Measurements from ENCODE around the gene NUP107. TPM values are rescaled to one million over a fixed set of nuclear protein-coding genes. Genes with fewer than 3 reads are reported as not detected.

The NUP107 gene
- total RNA-seq, 1 donor from 2014 or later = 136 TPM

GRCh38 chr12:68786929-68787328 is 100.2 kb downstream of the NUP107 start:
- no peak for TF ChIP-seq CTCF (conservative IDR thresholded peaks at IDR 0.05)
- peaks cover 4% of the 10 kb centered on the region for H3K36me3 Mint-ChIP-seq (ENCODE audit: low read depth)
- H3K4me1 Mint-ChIP-seq = peaks cover 7% of the 10 kb centered on the region
- no peaks in the 10 kb centered on the region for H3K9me3 Mint-ChIP-seq
- DNase-seq (ENCODE audit: low read depth, low spot score) = no peak
- H3K4me3 Mint-ChIP-seq = no peak overlapping the region
- H3K27ac Mint-ChIP-seq (ENCODE audit: unreplicated experiment) = no peak overlapping the region
- H3K27me3 Mint-ChIP-seq (ENCODE audit: low read depth) = no peaks in the 10 kb centered on the region

- Mint-ChIP-seq H3K36me3 (ENCODE audit: low read depth) (no peaks in the 10 kb centered on the region), H3K27ac (ENCODE audit: unreplicated experiment) (no peak overlapping the region), H3K4me3 (no peak overlapping the region), H3K9me3 (no peaks in the 10 kb centered on the region), H3K4me1 (peaks cover 7% of the 10 kb centered on the region), H3K27me3 (ENCODE audit: low read depth) (no peaks in the 10 kb centered on the region)
- no peak for TF ChIP-seq CTCF (conservative IDR thresholded peaks at IDR 0.05)
- no peak for DNase-seq (ENCODE audit: low read depth, low spot score)
Measured at GRCh38 chr12:68788554-68789143, 101.9 kb downstream of the NUP107 start.

- Mint-ChIP-seq H3K27me3 (ENCODE audit: low read depth) (no peaks in the 10 kb centered on the region), H3K36me3 (ENCODE audit: low read depth) (no peaks in the 10 kb centered on the region), H3K4me1 (peaks cover 7% of the 10 kb centered on the region), H3K9me3 (no peaks in the 10 kb centered on the region), H3K4me3 (no peak overlapping the region), H3K27ac (ENCODE audit: unreplicated experiment) (no peak overlapping the region)
- no peak for TF ChIP-seq CTCF (conservative IDR thresholded peaks at IDR 0.05)
- no peak for DNase-seq (ENCODE audit: low read depth, low spot score)
Measured at GRCh38 chr12:68789144-68789878, 102.5 kb downstream of the NUP107 start.

GRCh38 chr12:68790081-68790951 is 103.5 kb downstream of the NUP107 start:
- Mint-ChIP-seq H3K36me3 (ENCODE audit: low read depth) (no peaks in the 10 kb centered on the region), H3K4me3 (no peak overlapping the region), H3K9me3 (no peaks in the 10 kb centered on the region), H3K27me3 (ENCODE audit: low read depth) (no peaks in the 10 kb centered on the region), H3K27ac (ENCODE audit: unreplicated experiment) (no peak overlapping the region), H3K4me1 (peaks cover 7% of the 10 kb centered on the region)
- no peak for DNase-seq (ENCODE audit: low read depth, low spot score)
- no peak for TF ChIP-seq CTCF (conservative IDR thresholded peaks at IDR 0.05)

GRCh38 chr12:68790952-68791234 is 104.1 kb downstream of the NUP107 start:
- H3K36me3 Mint-ChIP-seq (ENCODE audit: low read depth) = no peaks in the 10 kb centered on the region
- H3K4me1 Mint-ChIP-seq = peaks cover 7% of the 10 kb centered on the region
- TF ChIP-seq CTCF (conservative IDR thresholded peaks at IDR 0.05) = no peak
- no peaks in the 10 kb centered on the region for H3K27me3 Mint-ChIP-seq (ENCODE audit: low read depth)
- no peak for DNase-seq (ENCODE audit: low read depth, low spot score)
- no peaks in the 10 kb centered on the region for H3K9me3 Mint-ChIP-seq
- H3K27ac Mint-ChIP-seq (ENCODE audit: unreplicated experiment) = no peak overlapping the region
- no peak overlapping the region for H3K4me3 Mint-ChIP-seq

All from neural crest cell (in vitro differentiated cells).